ENCODE results near the gene PLPP2. TPM values are rescaled to one million over a fixed set of nuclear protein-coding genes. Genes with fewer than 3 reads are reported as not detected.

Gene PLPP2
- total and polyA plus RNA-seq, 2 of the 13 experiments (the other 11 are each of a cell fraction or from before 2014, with no cell fraction given): not detected

- TF ChIP-seq ZNF280D (CRISPR knock-in tag; IDR thresholded peaks at IDR 0.05): no peak
- no peak for TF ChIP-seq HNRNPH1 (optimal IDR thresholded peaks at IDR 0.05; ENCODE audit: low read depth, low read length)
- TF ChIP-seq SAP130 (CRISPR knock-in tag; IDR thresholded peaks at IDR 0.05; ENCODE audit: low read depth): no peak
Measured at GRCh38 chr19:277131-277530, 14.1 kb downstream of the PLPP2 start (continued).

DNA sequence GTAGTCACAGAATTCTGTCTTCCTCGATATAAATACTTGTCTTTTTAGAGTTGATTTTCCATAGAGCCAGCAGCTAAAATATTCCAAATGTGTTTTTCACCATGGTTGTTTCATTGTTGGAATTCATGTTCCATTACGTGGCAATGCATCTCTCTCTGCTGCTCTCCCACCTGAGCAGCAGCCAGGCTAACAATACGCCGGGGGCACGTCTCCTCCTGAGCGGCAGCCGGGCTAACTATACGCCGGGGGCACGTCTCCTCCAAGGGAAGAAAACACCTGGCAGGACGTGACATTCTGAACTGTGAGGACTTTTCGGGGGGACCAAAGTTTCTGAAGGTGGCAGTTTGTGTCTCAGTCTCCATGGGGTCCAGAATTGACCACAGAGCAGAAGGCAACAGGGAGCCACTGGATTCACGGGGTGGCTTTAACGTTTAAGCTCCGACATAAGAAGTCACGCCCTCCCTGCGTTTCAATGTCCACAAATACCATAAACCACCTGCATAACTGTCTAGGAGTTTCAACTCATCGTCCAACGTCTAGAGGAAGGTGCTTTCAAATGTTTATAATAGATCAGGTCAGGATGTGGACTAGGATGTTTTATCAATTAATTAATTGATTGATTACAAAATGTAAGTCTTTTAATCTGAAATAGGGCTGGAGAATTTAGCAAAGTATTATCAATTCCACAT lies 15.1 kb downstream of the PLPP2 start:
- Histone ChIP-seq H3K9me3 (ENCODE audit: low read length) (no peaks in the 10 kb centered on the region), H3K79me2 (ENCODE audit: insufficient read depth, low read length) (no peaks in the 10 kb centered on the region), H3K27ac (ENCODE audit: extremely low read length, insufficient read depth, low read length) (no peak overlapping the region), H3K4me1 (ENCODE audit: insufficient read depth, low read length) (no peaks in the 10 kb centered on the region), H3K36me3 (replicated peaks in 1 of 2; ENCODE audit: control insufficient read depth in 1 of 2, insufficient read depth in 2 of 2, low read length in 2 of 2) (no peaks in the 10 kb centered on the region), H2AFZ (ENCODE audit: low read length) (no peak overlapping the region), H3K4me2 (ENCODE audit: low read depth, low read length) (no peak overlapping the region), H3K9ac (ENCODE audit: insufficient read depth, low read depth, low read length) (no peak overlapping the region), H3K4me3 (replicated peaks in 1 of 3; ENCODE audit: insufficient read depth in 1 of 3, low read depth in 2 of 3, low read length in 3 of 3) (no peak overlapping the region), H3K27me3 (ENCODE audit: control insufficient read depth in 1 of 2, insufficient read depth in 2 of 2, low read length in 2 of 2) (peaks cover 4 to 34% of the 10 kb centered on the region in 2 experiments; a peak in 4 of 5 replicates), H4K20me1 (ENCODE audit: insufficient read depth, low read length) (no peaks in the 10 kb centered on the region)
- 42% methylated on average over 19 of the region's 19 CpGs for WGBS (ENCODE audit: low lambda C conversion rate)
- ChIA-PET POLR2A (no interaction called here), CTCF (ENCODE audit: low intra/inter-chr PET ratio, low total read pairs) (no interaction called here)
- no peak for ATAC-seq
- in situ Hi-C loops (cut with HindIII; ENCODE audit: extremely low pct_ligation_motif_present, low pct_unique_long_range_greater_than_20kb) (no loop called here), intact Hi-C loops (cut with micrococcal nuclease; ENCODE audit: unreplicated experiment) (no loop called here)
- TF ChIP-seq IKZF4 (CRISPR knock-in tag; IDR thresholded peaks at IDR 0.05; ENCODE audit: borderline replicate concordance, low read depth, not compliant biosample characterization): no peak
- TF ChIP-seq ZNF562 (CRISPR knock-in tag; IDR thresholded peaks at IDR 0.05; ENCODE audit: borderline replicate concordance): no peak
- no peak for TF ChIP-seq PHF20 (CRISPR knock-in tag; IDR thresholded peaks at IDR 0.05)
- TF ChIP-seq ZNF44 (CRISPR knock-in tag; IDR thresholded peaks at IDR 0.05): no peak
- TF ChIP-seq, protein P1, sequence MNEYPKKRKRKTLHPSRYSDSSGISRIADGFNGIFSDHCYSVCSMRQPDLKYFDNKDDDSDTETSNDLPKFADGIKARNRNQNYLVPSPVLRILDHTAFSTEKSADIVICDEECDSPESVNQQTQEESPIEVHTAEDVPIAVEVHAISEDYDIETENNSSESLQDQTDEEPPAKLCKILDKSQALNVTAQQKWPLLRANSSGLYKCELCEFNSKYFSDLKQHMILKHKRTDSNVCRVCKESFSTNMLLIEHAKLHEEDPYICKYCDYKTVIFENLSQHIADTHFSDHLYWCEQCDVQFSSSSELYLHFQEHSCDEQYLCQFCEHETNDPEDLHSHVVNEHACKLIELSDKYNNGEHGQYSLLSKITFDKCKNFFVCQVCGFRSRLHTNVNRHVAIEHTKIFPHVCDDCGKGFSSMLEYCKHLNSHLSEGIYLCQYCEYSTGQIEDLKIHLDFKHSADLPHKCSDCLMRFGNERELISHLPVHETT (CRISPR knock-in tag; conservative IDR thresholded peaks at IDR 0.05): no peak
- TF ChIP-seq KAT7 (CRISPR knock-in tag; IDR thresholded peaks at IDR 0.05; ENCODE audit: borderline replicate concordance): no peak
- TF ChIP-seq ZBTB26 (CRISPR knock-in tag; IDR thresholded peaks at IDR 0.05; ENCODE audit: borderline replicate concordance): no peak
- TF ChIP-seq ZNF768 (CRISPR knock-in tag; IDR thresholded peaks at IDR 0.05): no peak
- no peak for TF ChIP-seq NFYC (CRISPR knock-in tag; IDR thresholded peaks at IDR 0.05)
- no peak for TF ChIP-seq REPIN1 (CRISPR knock-in tag; IDR thresholded peaks at IDR 0.05; ENCODE audit: borderline replicate concordance, low read depth)
- BruUV-seq (replicated peaks): no TSS peak
- DNase-seq (ENCODE audit: low spot score): no peak
- FAIRE-seq: no peak
